CD14-positive monocyte (primary cell): Measurements from ENCODE around the gene KCNMA1. TPM values are rescaled to one million over a fixed set of nuclear protein-coding genes. Genes with fewer than 3 reads are reported as not detected.

ENCODE experiments used
- DNase-seq, 3 donors: peaks; one replicate each; pipeline ENCODE4 v3.0.0-alpha.2; 2011 to 2022
- H2AFZ ChIP-seq: 2 replicates; pipeline ENCODE4 v1.6.0; 2012; ENCODE audit warnings: mild to moderate bottlenecking, low read depth, low read length, inconsistent platforms; ENCODE audit not compliant: insufficient read depth, poor library complexity, severe bottlenecking
- H3K27ac ChIP-seq, 2 donors: 1 replicate in 1 of 2; 2 replicates in 1 of 2; pipeline ENCODE4 v1.5.1; 2012 to 2013; ENCODE audit warnings: low read length in 2 of 2, control low read depth in 1 of 2, inconsistent platforms in 1 of 2, low read depth in 1 of 2, mild to moderate bottlenecking in 1 of 2
- H3K27me3 ChIP-seq, 2 donors: one replicate each; pipeline versions ENCODE4 v1.6.0 to v1.6.1; 2011 to 2013; ENCODE audit warnings: low read length in 2 of 2; ENCODE audit not compliant: control insufficient read depth in 2 of 2, insufficient read depth in 2 of 2
- H3K36me3 ChIP-seq, 2 donors: replicated peaks in 1 of 2; 1 replicate in 1 of 2; 2 replicates in 1 of 2; pipeline versions ENCODE4 v1.5.1 to v1.6.1; 2012 to 2013; ENCODE audit warnings: low read length in 2 of 2, control low read depth in 1 of 2, inconsistent platforms in 1 of 2, mild to moderate bottlenecking in 1 of 2; ENCODE audit not compliant: insufficient read depth in 2 of 2, control insufficient read depth in 1 of 2
- H3K4me1 ChIP-seq, 2 donors: 1 replicate in 1 of 2; 2 replicates in 1 of 2; pipeline versions ENCODE4 v1.5.1 to v1.6.1; 2012 to 2013; ENCODE audit warnings: low read length in 2 of 2, control low read depth in 1 of 2, inconsistent platforms in 1 of 2, mild to moderate bottlenecking in 1 of 2, moderate library complexity in 1 of 2; ENCODE audit not compliant: insufficient read depth in 2 of 2, control insufficient read depth in 1 of 2
- H3K4me2 ChIP-seq: replicated peaks from 2 replicates; pipeline ENCODE3; 2012; ENCODE audit warnings: low read length, moderate library complexity, mild to moderate bottlenecking; ENCODE audit not compliant: poor library complexity, severe bottlenecking; ENCODE audit errors: extremely low read depth
- H3K4me3 ChIP-seq, 3 experiments: fragments of 200-600 bp in 1 of 3; sonication (generic) in 1 of 3; replicated peaks in 1 of 3; 1 replicate in 2 of 3; 2 replicates in 1 of 3; pipeline ENCODE4 v1.5.1; 2011 to 2013; ENCODE audit warnings: low read length in 3 of 3, mild to moderate bottlenecking in 3 of 3, control low read depth in 2 of 3, low read depth in 2 of 3, inconsistent platforms in 1 of 3, moderate library complexity in 1 of 3
- H3K79me2 ChIP-seq: 2 replicates; pipeline ENCODE4 v1.6.0; 2012; ENCODE audit warnings: mild to moderate bottlenecking, control low read depth, inconsistent platforms, low read length, moderate library complexity; ENCODE audit not compliant: insufficient read depth
- H3K9ac ChIP-seq: 2 replicates; pipeline ENCODE4 v1.6.0; 2017; ENCODE audit warnings: low read length, mild to moderate bottlenecking; ENCODE audit not compliant: insufficient read depth, poor library complexity, severe bottlenecking
- H3K9me3 ChIP-seq, 2 donors: replicated peaks in 1 of 2; 1 replicate in 1 of 2; 2 replicates in 1 of 2; pipeline versions ENCODE4 v1.5.1 to v1.6.1; 2012 to 2013; ENCODE audit warnings: low read length in 2 of 2, control low read depth in 1 of 2; ENCODE audit not compliant: control insufficient read depth in 1 of 2, insufficient read depth in 1 of 2
- H4K20me1 ChIP-seq: 2 replicates; pipeline ENCODE4 v1.6.0; 2012; ENCODE audit warnings: mild to moderate bottlenecking, low read length, control low read depth, moderate library complexity; ENCODE audit not compliant: insufficient read depth
- H3K27ac Mint-ChIP-seq, 7 donors: one replicate each; pipeline ENCODE4 v1.8.0; 2020; ENCODE audit warnings: mild to moderate bottlenecking in 7 of 7, mixed read lengths in 7 of 7, moderate library complexity in 6 of 7, inconsistent platforms in 2 of 7
- H3K27me3 Mint-ChIP-seq, 3 donors: one replicate each; pipeline ENCODE4 v1.8.0; 2021 to 2022; ENCODE audit warnings: low read depth in 3 of 3, mild to moderate bottlenecking in 3 of 3, mixed read lengths in 3 of 3, moderate library complexity in 3 of 3, inconsistent platforms in 1 of 3
- H3K36me3 Mint-ChIP-seq, 2 donors: one replicate each; pipeline ENCODE4 v1.8.0; 2020; ENCODE audit warnings: mixed read lengths in 2 of 2, inconsistent platforms in 1 of 2, mild to moderate bottlenecking in 1 of 2
- H3K4me1 Mint-ChIP-seq: one replicate; pipeline ENCODE4 v1.8.0; 2020; ENCODE audit warnings: mild to moderate bottlenecking, mixed read lengths
- H3K4me3 Mint-ChIP-seq, 2 donors: one replicate each; pipeline ENCODE4 v1.8.0; 2020; ENCODE audit warnings: mild to moderate bottlenecking in 2 of 2, mixed read lengths in 2 of 2, moderate library complexity in 1 of 2
- H3K9me3 Mint-ChIP-seq, 7 donors: one replicate each; pipeline ENCODE4 v1.8.0; 2020 to 2022; ENCODE audit warnings: mixed read lengths in 7 of 7, mild to moderate bottlenecking in 6 of 7, moderate library complexity in 6 of 7, inconsistent platforms in 2 of 7
- WGBS: methylation state at CpG from one replicate; pipeline ENCODE4 v1.1.5; 2013; ENCODE audit warnings: missing lambda C conversion rate; ENCODE audit not compliant: insufficient coverage; 5-methylcytosine and 5-hydroxymethylcytosine counted together
- intact Hi-C, 2 donors: fragments of 100-400 bp; cut with micrococcal nuclease; formaldehyde crosslinking; loops; one replicate each; pipeline versions ENCODE4 v1.15.0 to v1.15.1; 2023
- polyA plus RNA-seq, 3 donors: library from polyadenylated mRNA; depleted of rRNA in 1 of 3; unstranded in 2 of 3; stranded (reverse) in 1 of 3; fragments of 300-500 nt in 2 of 3; fragments of >200 nt in 1 of 3; fragmentation: Illumina TruSeq in 2 of 3; gene quantifications; 1 replicate in 2 of 3; 2 replicates in 1 of 3; pipeline ENCODE4 v1.2.3, GENCODE V29; 2012 to 2021
- TF ChIP-seq, protein P1 (sequence below): fragments of 200-600 bp; IDR thresholded peaks from one replicate; pipeline ENCODE4 v1.8.0; 2022; ENCODE audit warnings: antibody characterized with exemption, mild to moderate bottlenecking

The KCNMA1 gene
- polyA plus RNA-seq, 3 donors = 0.11 to 1.0 TPM; not detected in 1

DNA sequence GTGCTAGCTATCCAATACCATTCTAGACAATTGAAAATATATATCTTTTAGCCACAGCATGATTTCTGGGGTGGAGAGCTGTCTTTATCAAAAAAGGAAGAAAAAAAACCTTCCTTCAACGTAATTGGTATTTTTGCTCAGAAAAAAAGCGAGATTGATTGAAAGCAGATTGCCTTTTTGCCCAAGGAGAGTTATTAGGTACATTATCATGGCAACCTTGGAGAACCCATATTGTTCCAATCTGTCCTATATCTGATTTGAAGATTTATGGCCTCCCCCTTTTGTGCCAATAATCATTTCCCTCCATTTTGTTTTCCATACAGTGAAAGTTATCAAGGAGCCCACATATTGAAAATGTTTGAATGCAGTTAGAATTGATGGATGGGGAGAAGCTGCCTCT, 544.5 kb downstream of the KCNMA1 start:
- no peaks in the 10 kb centered on the region for H3K36me3 Mint-ChIP-seq
- Histone ChIP-seq H2AFZ (no peak overlapping the region), H3K4me3 (no peak overlapping the region), H3K79me2 (no peaks in the 10 kb centered on the region), H3K27me3 (no peaks in the 10 kb centered on the region), H3K9me3 (no peaks in the 10 kb centered on the region), H3K9ac (no peak overlapping the region), H3K36me3 (no peaks in the 10 kb centered on the region), H4K20me1 (no peaks in the 10 kb centered on the region), H3K4me2 (no peak overlapping the region), H3K27ac (no peak overlapping the region), H3K4me1 (no peaks in the 10 kb centered on the region)
- DNase-seq = no peak
- TF ChIP-seq, protein P1, sequence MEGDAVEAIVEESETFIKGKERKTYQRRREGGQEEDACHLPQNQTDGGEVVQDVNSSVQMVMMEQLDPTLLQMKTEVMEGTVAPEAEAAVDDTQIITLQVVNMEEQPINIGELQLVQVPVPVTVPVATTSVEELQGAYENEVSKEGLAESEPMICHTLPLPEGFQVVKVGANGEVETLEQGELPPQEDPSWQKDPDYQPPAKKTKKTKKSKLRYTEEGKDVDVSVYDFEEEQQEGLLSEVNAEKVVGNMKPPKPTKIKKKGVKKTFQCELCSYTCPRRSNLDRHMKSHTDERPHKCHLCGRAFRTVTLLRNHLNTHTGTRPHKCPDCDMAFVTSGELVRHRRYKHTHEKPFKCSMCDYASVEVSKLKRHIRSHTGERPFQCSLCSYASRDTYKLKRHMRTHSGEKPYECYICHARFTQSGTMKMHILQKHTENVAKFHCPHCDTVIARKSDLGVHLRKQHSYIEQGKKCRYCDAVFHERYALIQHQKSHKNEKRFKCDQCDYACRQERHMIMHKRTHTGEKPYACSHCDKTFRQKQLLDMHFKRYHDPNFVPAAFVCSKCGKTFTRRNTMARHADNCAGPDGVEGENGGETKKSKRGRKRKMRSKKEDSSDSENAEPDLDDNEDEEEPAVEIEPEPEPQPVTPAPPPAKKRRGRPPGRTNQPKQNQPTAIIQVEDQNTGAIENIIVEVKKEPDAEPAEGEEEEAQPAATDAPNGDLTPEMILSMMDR = no peak
- peaks cover 0 to 1% (median 0%) of the 10 kb centered on the region in 7 donors for H3K9me3 Mint-ChIP-seq
- peaks cover 3 to 6% (median 4%) of the 10 kb centered on the region in 3 donors for H3K27me3 Mint-ChIP-seq
- intact Hi-C loops = no loop called here
- H3K4me1 Mint-ChIP-seq = no peaks in the 10 kb centered on the region
- H3K4me3 Mint-ChIP-seq = no peak overlapping the region
- no peak overlapping the region for H3K27ac Mint-ChIP-seq
- WGBS = no CpG with 5 or more reads among the region's 2 CpGs

DNA sequence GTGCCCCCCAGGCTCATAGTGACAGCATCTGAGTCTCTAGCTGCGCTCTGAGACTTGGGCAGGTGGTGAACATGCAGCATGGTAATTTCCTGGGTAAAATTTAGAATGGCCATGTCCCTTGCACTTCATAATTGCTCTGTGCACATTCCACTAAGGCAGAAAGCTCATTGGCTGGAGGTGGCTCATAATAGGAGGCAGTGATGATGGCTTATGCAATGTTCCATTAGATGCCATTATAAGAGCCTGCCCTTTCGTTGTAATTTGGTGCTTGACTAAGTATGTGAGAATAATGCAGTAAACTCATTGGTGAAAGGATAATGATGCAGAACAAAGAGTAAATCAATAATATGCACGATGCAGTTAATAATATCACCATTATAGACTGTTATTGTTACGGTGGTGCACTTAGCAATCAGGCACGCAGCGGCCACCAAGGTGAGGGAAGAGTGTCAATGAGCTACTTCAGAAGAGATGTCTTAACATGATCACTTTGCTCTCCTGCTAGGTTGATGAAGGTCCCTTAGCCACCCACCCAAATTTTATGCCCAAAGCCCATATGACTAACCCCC, 545.9 kb downstream of the KCNMA1 start:
- no CpG with 5 or more reads among the region's 6 CpGs for WGBS
- H3K4me3 Mint-ChIP-seq = no peak overlapping the region
- no peaks in the 10 kb centered on the region for H3K36me3 Mint-ChIP-seq

More for the DNA sequence above, 545.9 kb downstream of the KCNMA1 start:
- H3K4me1 ChIP-seq = no peaks in the 10 kb centered on the region
- Mint-ChIP-seq H3K4me1 (no peaks in the 10 kb centered on the region), H3K9me3 (peaks cover 0 to 3% (median 0%) of the 10 kb centered on the region in 7 donors), H3K27me3 (peaks cover 0 to 5% (median 4%) of the 10 kb centered on the region in 3 donors), H3K27ac (no peak overlapping the region)
- no peak overlapping the region for H3K4me2 ChIP-seq
- TF ChIP-seq, protein P1 = no peak
- no peak overlapping the region for H3K9ac ChIP-seq
- no peak for DNase-seq
- H3K27me3 ChIP-seq = no peaks in the 10 kb centered on the region
- intact Hi-C loops = no loop called here
- no peak overlapping the region for H3K4me3 ChIP-seq
- no peaks in the 10 kb centered on the region for H4K20me1 ChIP-seq
- no peaks in the 10 kb centered on the region for H3K79me2 ChIP-seq
- no peak overlapping the region for H3K27ac ChIP-seq
- H2AFZ ChIP-seq = no peak overlapping the region
- no peaks in the 10 kb centered on the region for H3K36me3 ChIP-seq
- H3K9me3 ChIP-seq = no peaks in the 10 kb centered on the region
